Upper lobe of left lung (tissue), 4 donors: ENCODE measurements around the gene GALNT11.

Experiments
- POLR2A ChIP-seq, 4 donors: fragments of 450-650 bp; IDR thresholded peaks; one replicate each; pipeline ENCODE4 v1.5.1; 2016 to 2017; ENCODE audit warnings: antibody characterized with exemption in 4 of 4, mild to moderate bottlenecking in 2 of 4
- TF ChIP-seq, protein P1 (sequence below), 6 experiments: fragments of 450-650 bp in 4 of 6; fragments of 200-600 bp in 2 of 6; sonication (generic) in 2 of 6; IDR thresholded peaks; one replicate each; pipeline ENCODE4 v1.5.1; 2016 to 2019; ENCODE audit warnings: antibody characterized with exemption in 6 of 6

DNA sequence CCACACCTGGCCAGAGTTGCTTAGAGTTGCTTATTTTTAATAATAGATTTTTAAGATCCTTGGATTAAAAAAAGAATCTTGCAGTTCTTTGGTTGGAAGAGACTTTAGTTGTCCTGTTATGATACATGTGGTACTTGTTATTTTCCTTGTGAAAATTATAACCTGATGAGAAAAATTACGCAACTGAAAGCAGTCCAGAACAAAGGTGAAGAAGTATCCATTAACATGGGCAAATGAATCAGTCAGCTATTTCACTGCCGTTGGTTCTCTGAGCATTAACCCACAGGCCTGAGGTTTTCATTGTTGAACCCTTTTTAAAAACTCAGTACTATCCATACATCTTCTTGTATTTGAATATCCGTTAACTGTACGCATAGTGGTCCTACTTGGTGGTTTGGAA, 68.2 kb downstream of the GALNT11 start:
- TF ChIP-seq, protein P1, sequence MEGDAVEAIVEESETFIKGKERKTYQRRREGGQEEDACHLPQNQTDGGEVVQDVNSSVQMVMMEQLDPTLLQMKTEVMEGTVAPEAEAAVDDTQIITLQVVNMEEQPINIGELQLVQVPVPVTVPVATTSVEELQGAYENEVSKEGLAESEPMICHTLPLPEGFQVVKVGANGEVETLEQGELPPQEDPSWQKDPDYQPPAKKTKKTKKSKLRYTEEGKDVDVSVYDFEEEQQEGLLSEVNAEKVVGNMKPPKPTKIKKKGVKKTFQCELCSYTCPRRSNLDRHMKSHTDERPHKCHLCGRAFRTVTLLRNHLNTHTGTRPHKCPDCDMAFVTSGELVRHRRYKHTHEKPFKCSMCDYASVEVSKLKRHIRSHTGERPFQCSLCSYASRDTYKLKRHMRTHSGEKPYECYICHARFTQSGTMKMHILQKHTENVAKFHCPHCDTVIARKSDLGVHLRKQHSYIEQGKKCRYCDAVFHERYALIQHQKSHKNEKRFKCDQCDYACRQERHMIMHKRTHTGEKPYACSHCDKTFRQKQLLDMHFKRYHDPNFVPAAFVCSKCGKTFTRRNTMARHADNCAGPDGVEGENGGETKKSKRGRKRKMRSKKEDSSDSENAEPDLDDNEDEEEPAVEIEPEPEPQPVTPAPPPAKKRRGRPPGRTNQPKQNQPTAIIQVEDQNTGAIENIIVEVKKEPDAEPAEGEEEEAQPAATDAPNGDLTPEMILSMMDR (IDR thresholded peaks at IDR 0.05), result no peak
- TF ChIP-seq POLR2A (IDR thresholded peaks at IDR 0.05), result no peak
